Right hindlimb (tissue), 1 donor: ENCODE results near the gene CMC2.

Source experiments
- DNase-seq: peaks from one replicate; pipeline ENCODE4 v3.0.0-alpha.2; 2018

CMC2 gene

GRCh38 chr16:81001330-81001729, 5.4 kb downstream of the CMC2 start:
- no peak for DNase-seq

- no peak for DNase-seq
Measured at GRCh38 chr16:81000873-81001272, 5.8 kb downstream of the CMC2 start.

GRCh38 chr16:80997964-80998620, 8.6 kb downstream of the CMC2 start:
- DNase-seq = no peak

- no peak for DNase-seq
Measured at GRCh38 chr16:80997139-80997798, 9.4 kb downstream of the CMC2 start.

GRCh38 chr16:80996688-80997138, 10.0 kb downstream of the CMC2 start:
- DNase-seq = no peak

- DNase-seq = no peak
Measured at GRCh38 chr16:80994451-80994850, 12.2 kb downstream of the CMC2 start.

- no peak for DNase-seq
Measured at GRCh38 chr16:80993834-80994233, 12.9 kb downstream of the CMC2 start.

GRCh38 chr16:80993307-80993706, 13.4 kb downstream of the CMC2 start:
- no peak for DNase-seq

- no peak for DNase-seq
Measured at GRCh38 chr16:80992676-80993293, 13.9 kb downstream of the CMC2 start.

GRCh38 chr16:80991792-80992430, 14.8 kb downstream of the CMC2 start:
- DNase-seq = no peak

GRCh38 chr16:80990978-80991377, 15.7 kb downstream of the CMC2 start:
- no peak for DNase-seq

GRCh38 chr16:80990577-80990976, 16.1 kb downstream of the CMC2 start:
- no peak for DNase-seq

GRCh38 chr16:80989801-80990200, 16.9 kb downstream of the CMC2 start:
- no peak for DNase-seq

- no peak for DNase-seq
Measured at GRCh38 chr16:80988756-80989155, 17.9 kb downstream of the CMC2 start.

GRCh38 chr16:80986557-80986956, 20.1 kb downstream of the CMC2 start:
- DNase-seq = no peak

GRCh38 chr16:80985611-80986010, 21.1 kb downstream of the CMC2 start:
- DNase-seq = no peak

GRCh38 chr16:80984124-80984892, 22.4 kb downstream of the CMC2 start:
- no peak for DNase-seq

- no peak for DNase-seq
Measured at GRCh38 chr16:80982646-80983045, 24.0 kb downstream of the CMC2 start.

GRCh38 chr16:80981103-80981502, 25.6 kb downstream of the CMC2 start:
- DNase-seq = no peak

GRCh38 chr16:80976946-80977345, 29.7 kb downstream of the CMC2 start:
- DNase-seq = no peak

- no peak for DNase-seq
Measured at GRCh38 chr16:80974649-80975376, 31.9 kb downstream of the CMC2 start.

GRCh38 chr16:80973991-80974390, 32.7 kb downstream of the CMC2 start:
- DNase-seq = no peak
